CD14-positive monocyte (primary cell): ENCODE measurements around the gene CFAP20DC. TPM values are rescaled to one million over a fixed set of nuclear protein-coding genes. Genes with fewer than 3 reads are reported as not detected.

Experiments used
- DNase-seq, 3 donors: peaks; one replicate each; pipeline ENCODE4 v3.0.0-alpha.2; 2011 to 2022
- H2AFZ ChIP-seq: 2 replicates; pipeline ENCODE4 v1.6.0; 2012; ENCODE audit warnings: mild to moderate bottlenecking, low read depth, low read length, inconsistent platforms; ENCODE audit not compliant: insufficient read depth, poor library complexity, severe bottlenecking
- H3K27ac ChIP-seq, 2 donors: 1 replicate in 1 of 2; 2 replicates in 1 of 2; pipeline ENCODE4 v1.5.1; 2012 to 2013; ENCODE audit warnings: low read length in 2 of 2, control low read depth in 1 of 2, inconsistent platforms in 1 of 2, low read depth in 1 of 2, mild to moderate bottlenecking in 1 of 2
- H3K27me3 ChIP-seq, 2 donors: one replicate each; pipeline versions ENCODE4 v1.6.0 to v1.6.1; 2011 to 2013; ENCODE audit warnings: low read length in 2 of 2; ENCODE audit not compliant: control insufficient read depth in 2 of 2, insufficient read depth in 2 of 2
- H3K36me3 ChIP-seq, 2 donors: replicated peaks in 1 of 2; 1 replicate in 1 of 2; 2 replicates in 1 of 2; pipeline versions ENCODE4 v1.5.1 to v1.6.1; 2012 to 2013; ENCODE audit warnings: low read length in 2 of 2, control low read depth in 1 of 2, inconsistent platforms in 1 of 2, mild to moderate bottlenecking in 1 of 2; ENCODE audit not compliant: insufficient read depth in 2 of 2, control insufficient read depth in 1 of 2
- H3K4me1 ChIP-seq, 2 donors: 1 replicate in 1 of 2; 2 replicates in 1 of 2; pipeline versions ENCODE4 v1.5.1 to v1.6.1; 2012 to 2013; ENCODE audit warnings: low read length in 2 of 2, control low read depth in 1 of 2, inconsistent platforms in 1 of 2, mild to moderate bottlenecking in 1 of 2, moderate library complexity in 1 of 2; ENCODE audit not compliant: insufficient read depth in 2 of 2, control insufficient read depth in 1 of 2
- H3K4me2 ChIP-seq: replicated peaks from 2 replicates; pipeline ENCODE3; 2012; ENCODE audit warnings: low read length, moderate library complexity, mild to moderate bottlenecking; ENCODE audit not compliant: poor library complexity, severe bottlenecking; ENCODE audit errors: extremely low read depth
- H3K4me3 ChIP-seq, 3 experiments: fragments of 200-600 bp in 1 of 3; sonication (generic) in 1 of 3; replicated peaks in 1 of 3; 1 replicate in 2 of 3; 2 replicates in 1 of 3; pipeline ENCODE4 v1.5.1; 2011 to 2013; ENCODE audit warnings: low read length in 3 of 3, mild to moderate bottlenecking in 3 of 3, control low read depth in 2 of 3, low read depth in 2 of 3, inconsistent platforms in 1 of 3, moderate library complexity in 1 of 3
- H3K79me2 ChIP-seq: 2 replicates; pipeline ENCODE4 v1.6.0; 2012; ENCODE audit warnings: mild to moderate bottlenecking, control low read depth, inconsistent platforms, low read length, moderate library complexity; ENCODE audit not compliant: insufficient read depth
- H3K9ac ChIP-seq: 2 replicates; pipeline ENCODE4 v1.6.0; 2017; ENCODE audit warnings: low read length, mild to moderate bottlenecking; ENCODE audit not compliant: insufficient read depth, poor library complexity, severe bottlenecking
- H3K9me3 ChIP-seq, 2 donors: replicated peaks in 1 of 2; 1 replicate in 1 of 2; 2 replicates in 1 of 2; pipeline versions ENCODE4 v1.5.1 to v1.6.1; 2012 to 2013; ENCODE audit warnings: low read length in 2 of 2, control low read depth in 1 of 2; ENCODE audit not compliant: control insufficient read depth in 1 of 2, insufficient read depth in 1 of 2
- H4K20me1 ChIP-seq: 2 replicates; pipeline ENCODE4 v1.6.0; 2012; ENCODE audit warnings: mild to moderate bottlenecking, low read length, control low read depth, moderate library complexity; ENCODE audit not compliant: insufficient read depth
- H3K27ac Mint-ChIP-seq, 7 donors: one replicate each; pipeline ENCODE4 v1.8.0; 2020; ENCODE audit warnings: mild to moderate bottlenecking in 7 of 7, mixed read lengths in 7 of 7, moderate library complexity in 6 of 7, inconsistent platforms in 2 of 7
- H3K27me3 Mint-ChIP-seq, 3 donors: one replicate each; pipeline ENCODE4 v1.8.0; 2021 to 2022; ENCODE audit warnings: low read depth in 3 of 3, mild to moderate bottlenecking in 3 of 3, mixed read lengths in 3 of 3, moderate library complexity in 3 of 3, inconsistent platforms in 1 of 3
- H3K36me3 Mint-ChIP-seq, 2 donors: one replicate each; pipeline ENCODE4 v1.8.0; 2020; ENCODE audit warnings: mixed read lengths in 2 of 2, inconsistent platforms in 1 of 2, mild to moderate bottlenecking in 1 of 2
- H3K4me1 Mint-ChIP-seq: one replicate; pipeline ENCODE4 v1.8.0; 2020; ENCODE audit warnings: mild to moderate bottlenecking, mixed read lengths
- H3K4me3 Mint-ChIP-seq, 2 donors: one replicate each; pipeline ENCODE4 v1.8.0; 2020; ENCODE audit warnings: mild to moderate bottlenecking in 2 of 2, mixed read lengths in 2 of 2, moderate library complexity in 1 of 2
- H3K9me3 Mint-ChIP-seq, 7 donors: one replicate each; pipeline ENCODE4 v1.8.0; 2020 to 2022; ENCODE audit warnings: mixed read lengths in 7 of 7, mild to moderate bottlenecking in 6 of 7, moderate library complexity in 6 of 7, inconsistent platforms in 2 of 7
- CTCF ChIP-seq: fragments of 200-600 bp; IDR thresholded peaks from one replicate; pipeline ENCODE4 v1.8.0; 2022; ENCODE audit warnings: antibody characterized with exemption, mild to moderate bottlenecking
- WGBS: methylation state at CpG from one replicate; pipeline ENCODE4 v1.1.5; 2013; ENCODE audit warnings: missing lambda C conversion rate; ENCODE audit not compliant: insufficient coverage; 5-methylcytosine and 5-hydroxymethylcytosine counted together
- intact Hi-C, 2 donors: fragments of 100-400 bp; cut with micrococcal nuclease; formaldehyde crosslinking; loops; one replicate each; pipeline versions ENCODE4 v1.15.0 to v1.15.1; 2023
- polyA plus RNA-seq, 3 donors: library from polyadenylated mRNA; depleted of rRNA in 1 of 3; unstranded in 2 of 3; stranded (reverse) in 1 of 3; fragments of 300-500 nt in 2 of 3; fragments of >200 nt in 1 of 3; fragmentation: Illumina TruSeq in 2 of 3; gene quantifications; 1 replicate in 2 of 3; 2 replicates in 1 of 3; pipeline ENCODE4 v1.2.3, GENCODE V29; 2012 to 2021

Gene CFAP20DC
- polyA plus RNA-seq, 3 donors = not detected

DNA sequence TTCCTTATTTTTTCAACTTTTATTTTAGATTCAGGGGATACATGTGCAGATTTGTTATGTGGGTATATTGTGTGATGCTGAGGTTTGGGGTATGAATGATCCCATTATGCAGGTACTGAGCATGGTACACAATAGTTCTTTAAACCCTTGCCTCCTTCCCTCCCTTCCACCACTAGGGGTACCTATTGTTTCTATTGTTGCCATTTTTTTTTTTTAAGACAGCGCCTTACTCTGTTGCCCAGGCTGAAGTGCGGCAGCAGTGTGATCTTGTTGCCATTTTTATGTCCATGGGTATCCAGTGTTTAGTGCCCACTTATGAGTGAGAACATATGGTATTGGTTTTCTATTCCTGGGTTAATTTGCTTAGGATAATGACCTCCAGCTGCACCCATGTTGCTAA is 266.0 kb downstream of the CFAP20DC start:
- no peak overlapping the region for H3K4me2 ChIP-seq
- no peaks in the 10 kb centered on the region for H3K4me1 ChIP-seq
- H2AFZ ChIP-seq = no peak overlapping the region
- no peak for TF ChIP-seq CTCF
- no peaks in the 10 kb centered on the region for H3K36me3 ChIP-seq
- no peaks in the 10 kb centered on the region for H4K20me1 ChIP-seq
- DNase-seq = no peak
- no peak overlapping the region for H3K4me3 ChIP-seq
- peaks cover 0 to 1% (median 0%) of the 10 kb centered on the region in 3 donors for H3K27me3 Mint-ChIP-seq
- no peaks in the 10 kb centered on the region for H3K27me3 ChIP-seq
- peaks cover 0 to 18% of the 10 kb centered on the region in 2 donors for H3K9me3 ChIP-seq
- no peak overlapping the region for H3K9ac ChIP-seq
- no peaks in the 10 kb centered on the region for H3K36me3 Mint-ChIP-seq
- no peak overlapping the region for H3K27ac ChIP-seq
- no peaks in the 10 kb centered on the region for H3K4me1 Mint-ChIP-seq
- H3K9me3 Mint-ChIP-seq = peaks cover 11 to 29% (median 19%) of the 10 kb centered on the region in 7 donors
- peak overlapping the region in 1 of 7 donors; percentile 72 for H3K27ac Mint-ChIP-seq
- no peaks in the 10 kb centered on the region for H3K79me2 ChIP-seq
- intact Hi-C loops = no loop called here
- 100% methylated on average over 1 of the region's 2 CpGs for WGBS
- H3K4me3 Mint-ChIP-seq = no peak overlapping the region

DNA sequence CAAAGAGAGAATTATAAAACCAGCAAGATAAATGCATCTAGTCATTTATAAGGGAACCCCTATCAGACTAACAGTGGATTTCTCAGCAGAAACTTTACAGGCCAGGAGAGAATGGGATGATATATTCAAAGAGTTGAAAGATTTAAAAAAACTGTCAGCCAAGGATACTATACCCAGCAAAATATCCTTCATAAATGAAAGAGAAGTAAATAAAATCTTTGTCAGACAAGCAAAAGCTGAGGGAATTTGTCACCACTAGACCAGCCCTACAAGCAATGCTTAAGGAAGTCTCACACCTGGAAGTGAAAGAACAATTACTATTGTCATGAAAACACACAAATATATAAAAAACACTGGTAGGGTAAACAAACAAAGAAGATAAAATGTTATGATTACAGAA is 269.9 kb downstream of the CFAP20DC start:
- Histone ChIP-seq H3K27ac (no peak overlapping the region), H3K4me3 (no peak overlapping the region), H3K9ac (no peak overlapping the region), H3K4me1 (no peaks in the 10 kb centered on the region), H3K4me2 (no peak overlapping the region), H2AFZ (no peak overlapping the region), H3K9me3 (peaks cover 13 to 33% of the 10 kb centered on the region in 2 donors), H3K79me2 (no peaks in the 10 kb centered on the region), H4K20me1 (no peaks in the 10 kb centered on the region), H3K36me3 (no peaks in the 10 kb centered on the region), H3K27me3 (no peaks in the 10 kb centered on the region)
- peaks cover 20 to 38% (median 31%) of the 10 kb centered on the region in 7 donors for H3K9me3 Mint-ChIP-seq
- H3K4me1 Mint-ChIP-seq = no peaks in the 10 kb centered on the region
- intact Hi-C loops = no loop called here
- no peak overlapping the region for H3K4me3 Mint-ChIP-seq
- peaks cover 0 to 1% (median under 1%) of the 10 kb centered on the region in 3 donors for H3K27me3 Mint-ChIP-seq
- DNase-seq = no peak
- no peaks in the 10 kb centered on the region for H3K36me3 Mint-ChIP-seq
- H3K27ac Mint-ChIP-seq = no peak overlapping the region
- no peak for TF ChIP-seq CTCF
